HG02970 (cell line): ENCODE results near the gene RASGEF1C.

Experiments
- ATAC-seq: cut with Tn5 transposase; IDR thresholded peaks from one replicate; pipeline ENCODE4 v1.9.1; 2021; ENCODE audit warnings: mild to moderate bottlenecking, moderate library complexity, moderate number of reproducible peaks; ENCODE audit not compliant: unreplicated experiment, low FRiP score

Gene RASGEF1C

DNA sequence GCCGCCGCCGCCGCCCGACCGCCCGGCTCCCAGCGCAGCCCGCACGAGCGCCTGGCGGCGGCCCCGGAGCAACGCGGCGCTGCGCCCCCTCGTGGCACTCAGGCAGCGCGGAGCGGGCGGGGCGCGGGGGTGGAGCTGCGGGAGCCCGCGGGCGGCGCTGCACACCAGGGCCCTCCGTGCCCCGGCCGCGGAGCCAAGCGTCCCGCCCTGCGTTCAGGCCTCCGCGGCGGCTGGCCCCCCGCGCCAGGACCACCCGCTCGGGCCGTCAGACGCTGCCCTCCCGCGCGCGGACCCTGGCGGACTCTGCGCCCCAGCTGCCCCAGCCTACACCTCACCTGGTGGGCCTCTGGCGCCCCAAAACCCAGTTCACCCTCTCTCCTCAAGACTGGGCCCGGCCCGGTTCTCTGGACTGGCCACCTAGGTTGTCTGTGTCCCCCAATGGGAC is at the start of gene RASGEF1C:
RASGEF1C (minus strand) TSS at position 75 of the 445 bp plus-strand sequence. CDS start 71,159 bp downstream, outside the sequence.
- no peak for ATAC-seq

DNA sequence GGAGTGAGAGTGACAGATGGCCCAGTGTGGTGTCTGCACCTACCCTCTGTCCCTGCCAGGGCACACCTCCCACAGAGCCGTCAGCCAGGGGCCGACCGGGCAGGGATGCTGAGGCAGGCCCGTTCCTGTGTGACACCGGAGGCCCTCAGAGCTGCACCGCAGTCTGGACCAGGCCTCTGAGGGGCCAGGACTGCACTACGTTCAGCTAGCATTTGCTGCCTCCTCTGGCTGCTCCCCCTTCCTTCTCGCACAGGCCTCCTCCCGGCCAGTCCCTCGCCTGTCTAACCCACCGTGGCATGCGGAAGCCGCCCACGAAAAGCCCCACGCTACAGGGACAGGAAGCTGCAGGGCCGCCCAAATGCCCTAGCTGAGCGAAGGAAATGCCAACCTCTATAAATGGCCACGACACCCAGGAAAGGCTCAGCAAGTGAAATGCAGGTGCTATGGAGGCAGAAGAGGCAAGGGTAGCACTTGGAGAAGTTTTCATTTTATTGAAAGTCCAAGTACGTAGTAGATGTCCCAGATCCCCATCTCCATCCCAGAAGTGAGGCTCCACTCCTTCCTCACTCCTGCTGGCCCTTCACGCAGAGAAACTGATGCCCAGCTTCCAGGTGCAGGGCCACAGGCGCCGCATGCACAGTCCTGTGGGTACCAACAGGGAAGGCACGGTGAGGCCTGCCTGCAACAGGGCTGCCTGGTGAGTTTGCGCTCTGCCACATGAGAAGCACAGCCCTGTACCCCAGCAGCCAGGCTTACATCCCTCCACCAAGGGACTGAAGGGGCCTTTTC is 44.2 kb upstream of the RASGEF1C start:
- ATAC-seq, result no peak

DNA sequence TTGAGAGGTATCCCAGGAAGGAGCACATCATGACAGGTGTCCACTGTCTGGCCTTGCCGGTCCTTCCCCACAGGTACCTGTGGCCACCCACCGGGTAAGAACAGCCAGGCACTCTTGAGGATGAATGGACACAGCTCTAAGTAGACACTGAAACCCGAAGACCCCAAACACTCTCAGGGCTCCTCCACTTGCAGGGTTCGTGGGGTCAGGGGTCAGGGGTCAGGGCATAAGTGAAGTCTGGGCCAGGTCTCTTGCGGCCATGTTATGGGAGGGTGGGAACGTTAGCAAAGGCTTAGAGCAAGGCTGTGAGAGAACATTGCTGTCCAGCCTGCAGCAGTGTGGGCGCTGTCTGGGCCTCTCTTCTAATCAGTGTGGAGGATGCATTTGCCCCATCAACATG is 42.9 kb upstream of the RASGEF1C start:
- no peak for ATAC-seq

- no peak for ATAC-seq
Observed at GRCh38 chr5:180251141-180251540, 42.1 kb upstream of the RASGEF1C start.

- no peak for ATAC-seq
Observed at GRCh38 chr5:180250329-180250728, 41.3 kb upstream of the RASGEF1C start.

DNA sequence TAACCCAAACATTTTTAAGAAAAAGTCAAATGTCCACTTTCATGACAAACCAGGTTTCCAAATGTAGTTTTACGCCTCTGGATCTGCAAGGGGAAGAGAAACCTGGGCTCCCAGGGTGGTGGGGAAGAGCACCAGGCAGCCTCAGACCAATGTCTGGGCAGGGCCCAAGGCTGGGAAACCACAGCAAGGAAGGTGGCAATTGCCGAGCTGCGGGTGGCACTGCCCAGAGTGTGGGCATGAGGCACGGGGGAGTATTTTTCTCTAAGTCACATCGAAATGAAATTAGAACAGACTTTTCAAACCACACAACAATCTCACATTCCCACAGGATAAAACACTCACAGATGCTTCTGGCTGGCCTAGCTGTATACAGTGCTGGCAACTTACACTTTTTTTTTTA is 32.6 kb upstream of the RASGEF1C start:
- no peak for ATAC-seq

DNA sequence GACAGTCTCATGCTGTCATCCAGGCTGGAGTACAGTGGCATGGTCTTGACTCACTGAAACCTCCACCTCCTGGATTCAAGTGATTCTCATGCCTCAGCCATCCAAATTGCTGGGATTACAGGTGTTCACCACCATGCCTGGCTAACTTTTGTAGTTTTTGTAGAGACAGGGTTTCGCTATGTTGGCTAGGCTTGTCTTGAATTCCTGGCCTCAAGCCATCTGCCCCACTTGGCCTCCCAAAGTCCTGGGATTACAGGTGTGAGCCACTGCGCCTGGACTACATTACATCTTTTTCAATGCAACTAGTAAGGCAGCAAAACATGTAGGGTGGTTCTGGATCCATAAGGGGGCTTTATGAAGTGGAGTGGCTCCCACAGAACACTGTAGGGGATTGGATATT is 29.6 kb upstream of the RASGEF1C start:
- ATAC-seq, result no peak

DNA sequence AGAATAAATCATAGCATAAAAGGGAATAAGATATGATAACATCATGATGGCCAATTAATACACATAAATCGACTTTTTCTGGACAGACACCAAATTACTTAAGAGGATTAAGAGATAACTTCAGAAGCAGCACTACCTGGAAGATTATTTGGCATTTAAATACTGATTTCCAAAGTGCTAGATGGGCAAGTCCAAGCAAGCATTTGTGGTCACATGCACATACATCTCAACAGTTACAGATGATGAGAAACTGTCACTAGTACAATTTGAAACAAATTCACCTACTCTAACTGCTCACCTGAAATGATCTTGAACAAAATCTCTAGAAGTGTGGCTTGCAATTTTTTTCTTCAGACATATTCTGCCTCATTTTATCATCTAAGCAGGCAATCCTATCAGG is 26.8 kb upstream of the RASGEF1C start:
- no peak for ATAC-seq

GRCh38 chr5:180235077-180235476 is 26.1 kb upstream of the RASGEF1C start:
- ATAC-seq, result no peak

GRCh38 chr5:180234271-180234670 is 25.3 kb upstream of the RASGEF1C start:
- ATAC-seq, result no peak

- no peak for ATAC-seq
Observed at GRCh38 chr5:180233729-180234128, 24.7 kb upstream of the RASGEF1C start.

GRCh38 chr5:180230017-180230416 is 21.0 kb upstream of the RASGEF1C start:
- ATAC-seq, result no peak

DNA sequence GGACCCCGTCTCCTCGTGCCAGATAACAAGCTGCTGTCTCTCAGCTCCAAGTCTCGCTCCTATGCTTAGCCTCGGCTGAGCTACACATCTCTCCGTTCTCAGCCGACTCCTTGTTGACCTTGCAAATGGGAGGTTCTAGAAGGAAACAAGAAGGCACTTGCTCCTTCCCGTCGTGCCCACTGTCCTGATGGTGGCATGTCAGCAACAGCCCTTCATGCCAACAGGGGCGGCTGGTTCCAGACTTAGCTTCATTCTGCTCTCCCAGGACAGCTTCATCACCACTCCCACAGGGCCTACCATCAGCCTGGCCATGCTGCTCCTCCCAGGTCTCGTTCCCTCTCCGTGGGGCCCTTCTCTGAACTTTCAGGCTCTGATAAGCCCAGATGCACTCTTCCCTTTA is 13.0 kb upstream of the RASGEF1C start:
- no peak for ATAC-seq

DNA sequence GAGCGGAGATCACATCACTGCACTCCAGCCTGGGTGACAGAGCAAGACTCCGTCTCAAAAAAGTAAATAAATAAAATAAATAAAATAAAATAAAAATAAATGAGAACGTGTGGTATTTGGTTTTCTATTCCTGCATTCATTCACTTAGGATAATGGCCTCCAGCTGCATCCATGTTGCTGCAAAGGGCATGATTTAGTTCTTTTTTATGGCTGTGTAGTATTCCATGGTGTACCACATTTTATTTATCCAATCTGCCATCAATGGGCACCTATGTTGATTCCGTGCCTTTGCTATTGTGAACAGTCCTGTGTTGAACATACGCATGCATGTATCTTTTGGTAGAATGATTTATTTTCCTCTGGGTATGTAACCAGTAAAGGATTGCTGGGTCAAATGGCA is 8.8 kb upstream of the RASGEF1C start:
- ATAC-seq, result no peak

DNA sequence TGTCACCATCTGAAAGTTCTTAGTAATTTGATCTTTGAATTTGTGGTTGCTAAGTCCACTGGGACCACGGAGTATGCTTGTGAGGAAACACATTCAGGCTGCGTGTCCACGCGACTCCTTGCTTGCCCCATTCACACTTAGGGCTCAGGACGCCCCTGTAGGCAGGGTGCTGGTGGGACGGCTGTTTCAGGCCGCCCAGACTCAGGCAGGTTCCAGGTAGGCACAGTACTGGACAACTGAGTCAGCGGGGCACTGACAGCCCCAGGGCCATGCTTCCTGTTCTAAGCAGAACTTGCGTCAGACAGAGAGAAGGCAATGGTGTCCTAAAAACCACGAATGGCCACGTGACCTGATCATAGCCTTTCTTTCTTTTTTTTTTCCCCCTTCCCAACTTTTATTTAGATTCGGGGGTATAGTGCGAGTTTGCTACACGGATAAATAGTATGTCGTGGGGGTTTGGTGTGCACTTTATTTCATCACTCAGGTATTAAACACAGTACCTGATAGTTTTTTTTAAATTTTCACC is 7.7 kb upstream of the RASGEF1C start:
- ATAC-seq, result no peak

DNA sequence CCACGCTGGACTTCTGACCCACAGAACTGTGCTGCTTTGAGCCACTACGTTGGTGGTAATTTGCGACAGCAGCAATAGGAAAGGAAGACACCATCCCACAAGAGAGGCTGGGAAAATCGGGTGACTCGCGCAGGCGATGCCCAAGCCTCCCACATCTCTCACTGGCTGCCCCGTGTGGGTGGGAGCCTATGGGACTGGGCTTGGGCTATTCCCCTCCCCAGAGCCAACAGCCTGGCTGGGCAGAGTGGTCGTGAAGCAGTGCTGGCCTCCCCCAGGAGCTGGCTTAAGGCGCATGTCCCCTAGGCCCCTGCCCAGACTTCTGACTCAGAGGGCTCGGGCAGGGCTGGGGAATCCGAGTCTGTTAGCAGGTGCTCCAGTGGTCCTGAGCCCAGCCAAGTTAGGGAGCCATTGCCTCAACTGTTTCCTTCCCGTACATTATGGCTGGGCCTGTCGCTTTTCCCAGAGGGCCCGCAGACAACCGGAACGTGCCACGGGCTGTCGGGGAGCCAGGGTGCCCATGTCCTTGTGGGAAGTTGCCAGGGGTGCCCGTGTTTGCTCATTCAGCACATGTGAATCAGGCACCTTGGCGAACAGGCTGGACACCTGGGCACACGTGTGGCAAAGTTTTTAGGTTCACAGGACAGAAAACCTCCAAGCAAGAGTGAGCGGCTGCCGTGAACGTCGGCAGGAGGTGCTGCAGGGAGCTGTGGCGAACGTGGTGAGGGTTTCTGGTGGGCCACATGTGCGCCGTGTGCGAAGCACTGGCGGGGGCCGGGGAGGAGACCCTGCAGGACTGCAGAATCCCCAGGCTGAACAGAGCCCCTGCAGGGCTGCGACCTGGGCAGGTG is 7.0 kb upstream of the RASGEF1C start:
- no peak for ATAC-seq

- no peak for ATAC-seq
Observed at GRCh38 chr5:180214870-180215770, 6.1 kb upstream of the RASGEF1C start.

GRCh38 chr5:180213657-180214207 is 4.7 kb upstream of the RASGEF1C start:
- no peak for ATAC-seq

DNA sequence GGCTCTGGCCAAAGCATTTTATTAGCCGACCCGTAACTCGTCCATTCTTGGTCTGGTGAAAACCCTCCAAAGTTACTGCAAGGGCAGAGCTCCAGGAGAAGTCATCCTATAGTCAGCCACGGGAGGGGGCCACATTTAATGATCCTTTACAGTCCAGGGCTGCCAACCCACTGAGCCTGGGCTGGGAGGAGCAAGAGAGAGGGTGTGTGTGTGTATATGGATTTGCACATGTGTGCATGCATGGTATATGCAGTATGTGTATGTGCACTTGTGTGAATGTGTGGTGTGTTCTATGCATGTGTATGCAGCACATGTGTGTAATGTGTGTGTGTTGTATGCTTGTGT is 4.2 kb upstream of the RASGEF1C start:
- ATAC-seq, result no peak
